ENCODE measurements around the gene DCTN4.

- TF ChIP-seq POLR2A (IDR thresholded peaks at IDR 0.05) (no peak), CTCF (IDR thresholded peaks at IDR 0.05) (no peak), POLR2AphosphoS5 (IDR thresholded peaks at IDR 0.05) (no peak)
Measured at GRCh38 chr5:150723845-150724244, 35.0 kb downstream of the DCTN4 start.

All from gastroesophageal sphincter (tissue), 3 donors.